AG09309 (cell line): ENCODE results near the gene ANKRD37.
A peak's percentile ranks its signal among the peaks of the same experiment; 100 is the strongest.

ENCODE experiments used
- DNase-seq: peaks from one replicate; pipeline ENCODE4 v3.0.0-alpha.2; 2010; ENCODE audit warnings: low read depth
- H3K4me3 ChIP-seq: 2 replicates; pipeline ENCODE4 v1.5.1; 2011; ENCODE audit warnings: mild to moderate bottlenecking, low read depth, low read length, moderate library complexity; ENCODE audit not compliant: control insufficient read depth
- TF ChIP-seq, protein P1 (sequence below): IDR thresholded peaks from 2 replicates; pipeline ENCODE4 v1.5.1; 2011; ENCODE audit warnings: mild to moderate bottlenecking, low read depth, low read length, inconsistent platforms; ENCODE audit not compliant: insufficient read depth, control insufficient read depth; ENCODE audit errors: missing control alignments

ANKRD37 gene, protein sequence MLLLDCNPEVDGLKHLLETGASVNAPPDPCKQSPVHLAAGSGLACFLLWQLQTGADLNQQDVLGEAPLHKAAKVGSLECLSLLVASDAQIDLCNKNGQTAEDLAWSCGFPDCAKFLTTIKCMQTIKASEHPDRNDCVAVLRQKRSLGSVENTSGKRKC

GRCh38 chr4:185396724-185397385, at the start of gene ANKRD37:
TSS of gene ANKRD37 (plus strand) at chr4:185396841. CDS start at chr4:185396924, 83 bp downstream.
- no peak for DNase-seq
- peak within 1 kb of the TSS; percentile 61 for H3K4me3 ChIP-seq
- TF ChIP-seq, protein P1, sequence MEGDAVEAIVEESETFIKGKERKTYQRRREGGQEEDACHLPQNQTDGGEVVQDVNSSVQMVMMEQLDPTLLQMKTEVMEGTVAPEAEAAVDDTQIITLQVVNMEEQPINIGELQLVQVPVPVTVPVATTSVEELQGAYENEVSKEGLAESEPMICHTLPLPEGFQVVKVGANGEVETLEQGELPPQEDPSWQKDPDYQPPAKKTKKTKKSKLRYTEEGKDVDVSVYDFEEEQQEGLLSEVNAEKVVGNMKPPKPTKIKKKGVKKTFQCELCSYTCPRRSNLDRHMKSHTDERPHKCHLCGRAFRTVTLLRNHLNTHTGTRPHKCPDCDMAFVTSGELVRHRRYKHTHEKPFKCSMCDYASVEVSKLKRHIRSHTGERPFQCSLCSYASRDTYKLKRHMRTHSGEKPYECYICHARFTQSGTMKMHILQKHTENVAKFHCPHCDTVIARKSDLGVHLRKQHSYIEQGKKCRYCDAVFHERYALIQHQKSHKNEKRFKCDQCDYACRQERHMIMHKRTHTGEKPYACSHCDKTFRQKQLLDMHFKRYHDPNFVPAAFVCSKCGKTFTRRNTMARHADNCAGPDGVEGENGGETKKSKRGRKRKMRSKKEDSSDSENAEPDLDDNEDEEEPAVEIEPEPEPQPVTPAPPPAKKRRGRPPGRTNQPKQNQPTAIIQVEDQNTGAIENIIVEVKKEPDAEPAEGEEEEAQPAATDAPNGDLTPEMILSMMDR: no peak

- no peak overlapping the region for H3K4me3 ChIP-seq
- TF ChIP-seq, protein P1: no peak
- DNase-seq: no peak
Measured at GRCh38 chr4:185346975-185347601, 49.6 kb upstream of the ANKRD37 start.

- TF ChIP-seq, protein P1: no peak
Measured at GRCh38 chr4:185351691-185352090, 45.0 kb upstream of the ANKRD37 start.

DNA sequence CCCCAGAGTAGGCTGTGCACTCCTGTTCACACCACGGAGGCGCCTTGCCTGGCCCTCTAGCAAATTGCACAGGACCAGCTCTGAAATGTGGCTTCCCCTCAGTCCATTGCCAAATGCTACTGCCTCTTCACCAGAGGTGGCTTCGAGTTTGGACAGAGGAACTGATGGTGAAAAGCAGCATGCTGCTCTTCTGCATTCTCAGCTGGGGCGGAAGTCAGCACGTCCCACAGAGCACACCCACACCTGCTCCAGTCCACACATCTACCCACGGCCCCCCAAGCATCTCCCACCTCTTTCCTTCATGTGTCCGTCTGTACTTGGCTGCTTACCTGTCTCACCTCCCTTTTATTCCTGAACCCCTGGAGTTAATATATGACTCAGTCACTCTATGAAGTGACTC, 44.4 kb upstream of the ANKRD37 start:
- no peak for DNase-seq
- no peak overlapping the region for H3K4me3 ChIP-seq
- TF ChIP-seq, protein P1: no peak

More at GRCh38 chr4:185351691-185352090, 45.0 kb upstream of the ANKRD37 start:
- H3K4me3 ChIP-seq: no peak overlapping the region
- DNase-seq: no peak

GRCh38 chr4:185352741-185353140, 43.9 kb upstream of the ANKRD37 start:
- no peak for DNase-seq
- TF ChIP-seq, protein P1: no peak
- H3K4me3 ChIP-seq: no peak overlapping the region

DNA sequence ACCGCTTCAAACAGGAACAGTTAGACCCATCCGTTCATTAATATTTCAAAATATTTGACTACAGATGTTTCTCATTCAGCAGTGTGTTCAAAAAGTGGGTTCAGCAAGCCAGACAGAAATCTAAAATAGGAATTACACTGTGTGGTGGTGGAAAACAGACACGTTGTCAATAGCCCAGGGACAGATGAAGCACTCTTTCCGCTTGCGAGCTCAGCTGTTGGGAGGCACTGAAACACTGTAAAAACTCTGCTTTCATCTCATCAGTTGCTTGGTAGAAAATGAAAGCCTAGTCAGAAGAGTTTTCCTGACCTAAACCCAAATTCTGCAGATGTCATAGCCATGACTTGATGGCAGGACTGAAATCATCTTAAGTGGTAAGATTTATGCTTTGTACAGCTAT, 39.4 kb upstream of the ANKRD37 start:
- peak; percentile 23 for DNase-seq
- TF ChIP-seq, protein P1: no peak
- H3K4me3 ChIP-seq: no peak overlapping the region
